Activated naive CD4-positive, alpha-beta T cell treated with anti-CD3 and anti-CD28 coated beads, Interleukin-2, amount 50 U/mL, for 72 hours (primary cell): ENCODE results near the gene SLC24A3. TPM values are rescaled to one million over a fixed set of nuclear protein-coding genes. Genes with fewer than 3 reads are reported as not detected.

Experiments used
- ATAC-seq, 2 donors: fragments of 150-1000 bp; cut with Tn5 transposase; 2 replicates each; pipeline ENCODE4 v1.10.0; 2021; ENCODE audit warnings: mild to moderate bottlenecking in 2 of 2, moderate library complexity in 2 of 2
- DNase-seq, 2 donors: peaks; one replicate each; pipeline ENCODE4 v3.0.0; 2021 to 2022; ENCODE audit warnings: low spot score in 2 of 2
- H3K27ac Mint-ChIP-seq, 2 donors: one replicate each; pipeline ENCODE4 v1.8.0; 2022; ENCODE audit warnings: mild to moderate bottlenecking in 2 of 2, mixed read lengths in 2 of 2
- H3K36me3 Mint-ChIP-seq, 2 donors: one replicate each; pipeline ENCODE4 v1.8.0; 2022; ENCODE audit warnings: mixed read lengths in 2 of 2
- H3K9me3 Mint-ChIP-seq, 2 donors: one replicate each; pipeline ENCODE4 v1.8.0; 2022; ENCODE audit warnings: mixed read lengths in 2 of 2
- total RNA-seq, 2 donors: library from RNA; stranded (reverse); gene quantifications; one replicate each; pipeline ENCODE4 v1.2.3, GENCODE V29; 2022

SLC24A3 gene
- total RNA-seq, 2 donors from 2014 or later = not detected

DNA sequence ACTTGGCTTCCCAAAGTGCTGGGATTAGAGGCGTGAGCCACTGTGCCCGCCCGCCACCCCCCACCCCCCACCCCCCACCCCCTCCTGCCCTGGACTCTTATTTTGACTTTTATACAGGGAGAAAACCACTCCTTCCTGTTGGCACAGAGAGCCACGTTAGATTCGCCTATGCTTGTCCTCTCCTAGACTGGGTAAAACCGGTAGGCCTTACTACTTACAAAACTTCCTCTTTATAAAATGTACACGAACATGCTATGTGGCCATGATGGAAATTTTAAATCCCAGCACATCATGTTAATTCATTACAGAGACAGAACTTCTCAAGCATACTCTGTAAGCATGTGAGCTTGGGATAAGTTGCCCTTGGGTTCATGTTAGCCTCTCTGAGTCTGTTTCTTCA, 124.2 kb downstream of the SLC24A3 start:
- ATAC-seq = no peak
- H3K36me3 Mint-ChIP-seq = peaks cover 0 to 5% of the 10 kb centered on the region in 2 donors

DNA sequence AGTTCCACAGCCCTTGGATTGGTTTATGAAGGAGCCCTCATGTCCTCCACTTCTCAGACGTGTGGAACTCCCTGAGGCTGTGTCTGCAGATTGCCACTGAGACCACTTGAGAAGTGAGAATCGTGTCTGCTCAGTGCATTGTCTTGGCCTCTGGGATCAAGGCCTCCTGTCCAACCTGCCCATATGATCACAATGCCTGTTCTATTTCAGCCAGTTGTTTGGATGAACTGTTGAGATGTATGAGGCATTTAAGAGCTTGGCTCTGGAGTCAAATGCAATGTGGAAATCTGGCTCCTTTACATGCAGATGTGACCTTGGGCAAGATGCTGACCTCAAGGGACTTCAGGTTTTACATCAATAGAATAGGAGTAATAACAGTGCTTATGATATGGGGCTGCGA, 125.9 kb downstream of the SLC24A3 start:
- ATAC-seq (no peak), DNase-seq (no peak)
- Mint-ChIP-seq H3K36me3 (peaks cover 0 to 5% of the 10 kb centered on the region in 2 donors), H3K9me3 (peaks cover 0 to 4% of the 10 kb centered on the region in 2 donors), H3K27ac (no peak overlapping the region)

More for the DNA sequence above, 124.2 kb downstream of the SLC24A3 start:
- H3K27ac Mint-ChIP-seq = no peak overlapping the region
- H3K9me3 Mint-ChIP-seq = peaks cover 0 to 6% of the 10 kb centered on the region in 2 donors
- no peak for DNase-seq

DNA sequence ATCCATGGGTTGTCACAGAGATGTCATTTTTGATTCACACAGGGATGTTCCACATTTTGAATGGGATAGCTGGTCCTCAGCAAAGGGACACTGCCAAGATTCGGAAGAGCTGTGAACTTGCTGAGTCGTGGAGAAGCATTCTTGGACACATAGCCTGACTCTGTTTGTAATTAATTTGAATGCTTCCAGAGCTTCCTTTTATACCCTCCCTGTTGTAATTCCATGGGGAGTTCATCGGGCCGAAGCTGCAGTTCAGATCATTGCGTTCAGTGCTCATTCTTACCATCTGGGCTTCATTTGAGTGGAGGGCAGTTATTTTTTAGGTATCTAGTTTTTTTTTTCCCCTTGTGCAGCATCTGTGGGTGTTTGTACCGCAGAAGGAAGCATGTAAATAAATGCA, 126.5 kb downstream of the SLC24A3 start:
- DNase-seq (no peak), ATAC-seq (no peak)
- Mint-ChIP-seq H3K27ac (no peak overlapping the region), H3K9me3 (peaks cover 0 to 4% of the 10 kb centered on the region in 2 donors), H3K36me3 (peaks cover 0 to 5% of the 10 kb centered on the region in 2 donors)

DNA sequence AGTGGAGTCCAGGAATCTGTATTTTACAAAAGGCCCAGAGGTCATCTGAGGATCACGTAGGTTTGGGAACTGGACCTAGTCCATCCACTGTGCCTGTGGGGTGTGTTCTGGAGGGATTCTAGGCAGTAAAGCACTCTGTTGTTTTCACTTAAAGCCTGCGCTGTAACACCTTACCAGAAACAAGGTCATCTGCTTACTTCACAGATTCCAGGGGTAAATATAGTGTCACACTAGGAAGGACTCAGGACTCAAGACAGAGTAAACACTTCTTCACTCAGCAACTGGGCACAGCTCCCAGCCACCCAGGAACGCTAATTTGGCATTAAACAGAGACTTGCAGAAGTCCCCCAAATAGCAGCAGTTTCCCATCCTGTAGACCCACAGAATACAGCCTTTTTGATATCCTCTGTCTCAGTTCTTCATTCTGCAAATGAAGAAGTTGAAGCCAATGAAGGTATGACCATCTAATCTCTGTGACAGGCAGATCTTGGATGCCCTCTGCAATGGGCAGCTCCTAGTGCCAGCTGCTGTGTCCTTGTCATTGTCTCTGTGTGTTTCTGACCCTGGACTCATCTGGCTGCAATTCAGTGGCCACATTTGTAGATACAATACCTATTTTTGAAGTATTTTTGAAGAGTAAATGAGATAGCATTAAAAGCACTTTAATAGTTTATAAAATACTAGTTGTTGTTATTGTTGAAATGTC, 129.1 kb downstream of the SLC24A3 start:
- ATAC-seq = no peak
- no peak overlapping the region for H3K27ac Mint-ChIP-seq
- peaks cover 0 to 5% of the 10 kb centered on the region in 2 donors for H3K36me3 Mint-ChIP-seq
- no peak for DNase-seq
- peaks cover 0 to 4% of the 10 kb centered on the region in 2 donors for H3K9me3 Mint-ChIP-seq

DNA sequence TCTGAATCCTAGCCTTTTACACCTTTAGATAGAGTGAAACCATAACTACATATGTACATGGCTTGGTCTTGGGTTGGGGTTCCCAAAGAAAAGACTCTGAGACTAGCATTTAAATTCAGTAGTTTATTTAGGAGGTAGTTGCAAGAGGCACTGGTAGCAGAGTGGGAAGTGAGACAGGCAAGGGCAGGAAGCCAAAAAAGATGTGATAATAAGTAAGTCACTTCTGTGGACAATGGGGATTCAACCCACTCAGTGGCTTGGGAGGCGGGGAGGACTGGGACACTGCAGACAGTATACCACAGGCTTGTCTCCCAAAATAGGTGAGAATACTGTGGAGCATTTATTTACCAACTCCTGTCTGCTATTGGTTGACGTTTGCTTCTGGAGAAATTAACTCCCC, 131.9 kb downstream of the SLC24A3 start:
- Mint-ChIP-seq H3K36me3 (no peaks in the 10 kb centered on the region), H3K9me3 (no peaks in the 10 kb centered on the region), H3K27ac (no peak overlapping the region)
- ATAC-seq (no peak), DNase-seq (no peak)

DNA sequence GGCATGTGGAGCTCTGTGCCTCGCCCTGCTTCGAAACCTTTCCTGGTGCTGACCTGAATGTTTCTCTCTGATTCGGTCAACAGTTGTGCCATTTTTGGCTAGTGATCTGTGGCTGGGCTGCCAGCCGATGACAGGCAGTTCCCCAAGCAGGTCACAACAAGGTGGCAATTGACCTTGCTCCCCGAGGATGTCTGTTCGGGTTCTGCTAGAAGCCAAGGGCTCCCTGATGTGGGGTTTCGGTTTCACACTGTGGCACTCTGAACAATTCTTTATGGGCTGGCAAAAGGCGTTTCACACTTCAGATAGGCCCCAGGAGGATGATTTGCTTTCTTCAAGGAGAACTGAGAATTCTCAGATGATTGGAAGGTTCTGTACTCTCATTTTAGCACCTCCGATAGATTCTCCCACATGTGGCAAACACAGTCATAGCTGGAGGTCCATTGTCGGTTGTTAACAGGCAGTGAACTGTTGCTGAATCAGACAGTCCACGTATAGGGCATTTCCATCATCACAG, 135.6 kb downstream of the SLC24A3 start:
- no peak overlapping the region for H3K27ac Mint-ChIP-seq
- no peak for ATAC-seq
- H3K36me3 Mint-ChIP-seq = no peaks in the 10 kb centered on the region
- no peak for DNase-seq
- peaks cover 0 to 3% of the 10 kb centered on the region in 2 donors for H3K9me3 Mint-ChIP-seq

DNA sequence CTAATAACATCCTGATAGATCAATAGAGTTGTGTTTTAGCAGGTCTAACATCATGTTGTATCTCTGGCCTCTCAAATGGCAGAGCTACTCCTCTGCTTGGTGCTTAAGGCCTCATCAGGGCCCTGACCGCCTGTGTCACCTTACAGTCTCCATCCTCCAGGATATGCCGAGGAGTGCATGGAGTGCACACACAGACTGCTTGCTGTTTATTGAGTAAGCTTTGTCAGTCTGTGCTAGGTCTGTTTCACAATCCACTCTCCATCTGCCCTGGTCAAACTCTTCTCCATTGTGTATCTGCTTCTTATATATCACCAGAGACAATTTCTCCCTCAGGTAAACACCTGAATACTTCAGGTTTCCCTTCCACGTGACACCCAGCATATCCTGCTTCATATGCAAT, 136.1 kb downstream of the SLC24A3 start:
- DNase-seq = no peak
- Mint-ChIP-seq H3K36me3 (no peaks in the 10 kb centered on the region), H3K27ac (no peak overlapping the region), H3K9me3 (peaks cover 0 to 3% of the 10 kb centered on the region in 2 donors)
- ATAC-seq = no peak

DNA sequence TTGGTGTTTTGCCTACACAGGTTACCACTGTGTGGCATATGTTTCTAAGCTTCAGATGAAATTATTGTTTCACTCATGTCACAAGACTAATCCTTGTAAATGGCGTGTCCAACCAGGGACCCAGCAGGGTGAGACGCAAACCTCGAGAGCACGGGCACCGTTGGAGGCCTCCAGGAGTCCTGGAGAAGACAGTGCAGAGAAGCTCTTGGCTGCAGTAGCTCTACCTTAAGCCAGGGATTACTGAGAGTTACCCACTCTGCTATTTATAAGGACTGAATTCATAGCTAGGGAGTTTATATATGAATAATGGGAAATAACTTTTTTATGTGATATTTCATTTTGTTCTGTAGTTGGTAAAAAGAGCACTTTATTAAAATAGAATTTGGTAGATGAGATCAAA, 137.4 kb downstream of the SLC24A3 start:
- H3K9me3 Mint-ChIP-seq = peaks cover 0 to 3% of the 10 kb centered on the region in 2 donors
- DNase-seq (no peak), ATAC-seq (no peak)
- no peak overlapping the region for H3K27ac Mint-ChIP-seq
- no peaks in the 10 kb centered on the region for H3K36me3 Mint-ChIP-seq

DNA sequence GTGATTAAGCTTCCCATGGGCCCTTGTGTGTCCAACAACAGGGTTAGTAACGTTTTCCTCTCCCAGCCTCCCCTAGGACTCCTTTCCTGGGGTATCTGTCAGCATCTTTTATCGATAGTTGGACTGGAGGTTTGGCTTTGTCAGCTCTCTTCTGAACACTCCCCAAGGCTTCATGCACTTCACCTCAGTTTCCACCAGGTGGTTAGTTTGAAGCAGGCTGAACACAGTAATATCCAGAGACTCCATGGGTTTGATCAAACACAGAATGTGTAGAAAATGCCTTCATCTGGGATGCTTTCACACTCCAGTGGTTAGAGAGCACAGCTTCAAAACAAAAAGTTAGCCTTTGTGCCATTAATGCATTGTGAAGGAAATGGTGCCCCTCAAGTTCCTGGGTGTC, 139.1 kb downstream of the SLC24A3 start:
- Mint-ChIP-seq H3K36me3 (no peaks in the 10 kb centered on the region), H3K27ac (no peak overlapping the region), H3K9me3 (peaks cover 0 to 3% of the 10 kb centered on the region in 2 donors)
- no peak for DNase-seq
- ATAC-seq = no peak

DNA sequence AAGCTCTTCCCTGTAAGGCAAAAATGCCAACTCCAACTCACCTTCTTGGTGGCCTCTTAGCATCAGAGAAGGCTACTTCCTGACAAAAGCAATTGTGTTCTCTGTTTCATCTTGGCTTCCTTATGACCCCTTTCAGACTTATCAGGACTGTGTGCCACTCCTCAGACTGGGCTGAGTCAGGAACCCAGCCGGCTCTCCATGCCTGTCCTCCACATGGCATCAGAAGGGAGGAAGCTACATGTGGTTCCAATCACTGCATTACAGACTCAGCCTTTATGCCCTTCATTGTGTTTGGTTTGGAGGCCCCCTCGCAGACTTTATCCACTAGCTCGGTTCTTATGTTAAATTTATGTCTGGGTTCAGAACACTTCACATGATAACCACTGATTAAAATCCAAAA, 142.5 kb downstream of the SLC24A3 start:
- DNase-seq = no peak
- H3K36me3 Mint-ChIP-seq = no peaks in the 10 kb centered on the region
- no peak overlapping the region for H3K27ac Mint-ChIP-seq
- ATAC-seq = no peak
- peaks cover 0 to 7% of the 10 kb centered on the region in 2 donors for H3K9me3 Mint-ChIP-seq

DNA sequence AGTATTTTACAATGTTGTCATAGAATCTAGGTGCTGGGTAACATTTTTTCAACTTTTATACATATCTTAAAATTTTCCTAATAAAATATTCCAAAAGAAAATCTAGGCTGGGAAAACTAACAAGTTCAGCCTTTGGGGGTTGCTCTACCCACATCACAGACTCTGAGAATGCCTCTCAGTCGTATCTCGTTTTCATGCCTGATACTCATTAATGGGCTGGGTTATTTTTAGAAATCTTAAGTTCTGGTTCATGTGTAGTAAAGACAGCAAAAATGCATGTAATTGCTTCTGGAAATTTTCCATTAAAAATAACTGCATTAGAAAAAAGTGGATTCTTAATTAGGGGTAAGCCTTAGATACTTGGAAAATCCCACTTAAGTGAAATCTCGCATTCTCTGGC, 149.3 kb downstream of the SLC24A3 start:
- Mint-ChIP-seq H3K36me3 (no peaks in the 10 kb centered on the region), H3K27ac (no peak overlapping the region), H3K9me3 (peaks cover 0 to 4% of the 10 kb centered on the region in 2 donors)
- no peak for ATAC-seq
- DNase-seq = no peak

DNA sequence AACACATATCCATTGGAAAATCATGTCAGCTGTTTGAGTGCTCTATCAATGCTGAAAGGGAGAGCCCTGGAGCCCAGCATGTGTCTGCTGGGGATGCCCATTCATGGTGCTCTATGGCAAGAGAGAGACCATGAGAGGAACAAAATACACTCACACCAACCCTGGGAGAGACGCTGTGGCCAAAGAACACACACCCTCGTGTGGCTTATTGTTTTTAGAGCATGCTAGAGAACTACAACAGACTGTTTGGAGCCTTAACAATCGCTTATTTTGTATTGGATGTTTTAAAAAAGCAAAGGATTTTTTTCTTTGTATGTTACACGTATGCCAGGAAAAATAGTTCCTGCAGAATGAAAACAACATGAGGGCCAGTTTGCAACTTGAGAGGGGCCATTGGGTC, 151.0 kb downstream of the SLC24A3 start:
- no peak overlapping the region for H3K27ac Mint-ChIP-seq
- no peak for DNase-seq
- no peaks in the 10 kb centered on the region for H3K36me3 Mint-ChIP-seq
- no peak for ATAC-seq
- H3K9me3 Mint-ChIP-seq = peaks cover under 1 to 6% of the 10 kb centered on the region in 2 donors

DNA sequence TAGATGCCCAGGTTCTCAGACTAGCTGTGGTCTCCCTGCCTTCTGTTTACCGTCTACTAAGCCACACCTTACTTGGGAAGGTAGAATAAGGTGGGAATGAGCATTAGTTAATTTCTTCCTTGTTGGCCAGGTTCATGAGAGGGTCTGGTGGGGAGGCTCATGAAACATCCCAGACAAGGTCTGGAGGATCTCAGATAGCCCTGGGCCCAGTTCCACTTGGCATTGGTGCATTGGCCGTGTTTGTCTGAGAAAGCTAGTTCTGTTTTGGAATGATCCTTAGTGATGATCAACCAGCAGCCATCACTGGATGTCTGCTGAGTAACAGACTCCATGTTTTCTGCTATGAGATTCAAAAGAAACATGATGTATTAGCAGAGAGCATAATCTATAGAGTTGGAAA, 155.1 kb downstream of the SLC24A3 start:
- no peak overlapping the region for H3K27ac Mint-ChIP-seq
- ATAC-seq = no peak
- no peak for DNase-seq
- peaks cover 3 to 6% of the 10 kb centered on the region in 2 donors for H3K9me3 Mint-ChIP-seq
- no peaks in the 10 kb centered on the region for H3K36me3 Mint-ChIP-seq

DNA sequence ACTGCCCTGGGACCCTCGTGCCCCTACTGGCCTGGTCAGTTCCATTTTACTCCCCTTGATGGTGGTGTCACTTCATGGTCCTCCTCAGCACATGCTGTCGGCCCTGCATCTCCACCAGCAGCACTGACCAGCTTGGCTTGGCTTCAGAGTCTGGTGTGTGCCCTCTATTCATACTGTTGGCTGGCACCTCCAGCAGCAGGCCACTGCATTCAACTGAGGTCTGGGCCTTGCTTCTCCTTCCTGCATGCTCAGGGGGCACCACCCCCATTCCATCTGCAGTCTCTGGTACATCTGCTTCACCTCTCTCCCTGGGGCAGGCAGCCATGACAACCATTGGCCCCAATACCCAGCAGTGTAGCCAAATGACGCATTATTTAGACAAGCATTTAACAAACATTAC, 155.9 kb downstream of the SLC24A3 start:
- Mint-ChIP-seq H3K27ac (no peak overlapping the region), H3K9me3 (peaks cover 3 to 6% of the 10 kb centered on the region in 2 donors), H3K36me3 (no peaks in the 10 kb centered on the region)
- ATAC-seq (no peak), DNase-seq (no peak)

DNA sequence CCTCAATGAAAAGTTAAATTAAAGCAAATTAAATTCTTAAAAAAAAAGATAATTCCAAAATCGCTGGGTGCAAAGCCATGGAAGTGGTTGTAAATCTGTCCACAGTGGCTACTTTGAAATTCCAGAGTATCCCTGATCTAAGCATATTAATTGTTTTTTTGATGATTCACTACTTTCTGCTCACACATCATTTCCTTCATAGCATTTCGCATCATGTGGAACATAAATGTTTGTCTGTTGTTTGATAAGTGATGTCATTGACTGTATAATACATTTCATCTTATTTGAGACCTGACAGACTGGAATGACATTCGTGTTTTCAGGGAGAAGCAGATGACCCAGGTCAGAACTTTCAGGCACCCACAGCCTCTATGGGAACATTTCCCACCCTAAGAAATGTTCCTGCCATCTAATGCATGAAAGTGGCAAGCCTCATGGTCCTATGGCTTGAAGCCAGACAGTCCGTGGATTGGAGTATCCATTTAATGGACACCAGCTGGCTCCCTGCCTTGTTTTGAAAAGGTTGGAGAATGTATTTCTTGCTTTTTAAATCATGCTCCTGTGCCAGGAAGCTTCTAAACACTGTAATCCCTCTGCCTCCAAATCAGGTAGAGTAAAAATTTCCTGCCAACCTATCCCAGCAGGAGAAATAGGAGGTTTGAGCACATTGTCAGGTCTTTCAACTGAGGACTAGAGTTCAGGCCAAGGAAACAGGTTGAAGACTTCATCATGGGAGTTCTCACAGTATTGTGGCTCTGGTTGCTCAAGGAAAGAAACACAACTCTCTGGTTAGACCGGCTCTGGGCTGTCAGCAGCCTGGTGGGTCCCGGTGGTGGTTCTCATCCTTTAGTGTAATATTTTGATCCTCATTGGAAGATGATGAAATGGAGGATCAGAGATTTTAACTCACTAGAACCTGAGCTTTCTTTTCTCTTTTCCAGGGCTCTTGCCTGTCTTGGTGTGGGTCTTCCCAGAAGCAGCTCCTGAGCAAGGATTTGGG, 157.9 kb downstream of the SLC24A3 start:
- no peaks in the 10 kb centered on the region for H3K36me3 Mint-ChIP-seq
- DNase-seq = no peak
- ATAC-seq = no peak
- H3K9me3 Mint-ChIP-seq = peaks cover 3 to 6% of the 10 kb centered on the region in 2 donors
- H3K27ac Mint-ChIP-seq = no peak overlapping the region

DNA sequence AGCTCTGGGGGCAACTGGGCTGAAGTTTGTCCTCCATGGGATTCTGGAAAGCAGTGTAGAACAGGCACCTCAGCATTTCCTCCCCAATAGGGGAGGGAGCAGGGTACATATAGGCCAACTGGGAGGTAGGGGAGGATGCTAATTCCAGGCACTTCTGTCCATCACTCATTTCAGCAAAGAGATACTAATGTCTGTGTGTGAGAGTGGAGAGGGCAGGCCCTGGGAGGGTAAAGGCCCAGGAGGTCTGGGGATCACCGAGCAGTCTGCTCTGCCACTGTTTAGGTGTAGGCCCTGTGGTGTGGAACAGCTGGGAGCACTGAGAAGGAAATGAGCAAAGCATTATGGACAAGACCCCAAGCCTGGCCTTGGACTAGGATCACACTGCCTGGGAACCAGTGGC, 158.7 kb downstream of the SLC24A3 start:
- no peak overlapping the region for H3K27ac Mint-ChIP-seq
- peaks cover 7 to 9% of the 10 kb centered on the region in 2 donors for H3K9me3 Mint-ChIP-seq
- DNase-seq (no peak), ATAC-seq (no peak)
- no peaks in the 10 kb centered on the region for H3K36me3 Mint-ChIP-seq

DNA sequence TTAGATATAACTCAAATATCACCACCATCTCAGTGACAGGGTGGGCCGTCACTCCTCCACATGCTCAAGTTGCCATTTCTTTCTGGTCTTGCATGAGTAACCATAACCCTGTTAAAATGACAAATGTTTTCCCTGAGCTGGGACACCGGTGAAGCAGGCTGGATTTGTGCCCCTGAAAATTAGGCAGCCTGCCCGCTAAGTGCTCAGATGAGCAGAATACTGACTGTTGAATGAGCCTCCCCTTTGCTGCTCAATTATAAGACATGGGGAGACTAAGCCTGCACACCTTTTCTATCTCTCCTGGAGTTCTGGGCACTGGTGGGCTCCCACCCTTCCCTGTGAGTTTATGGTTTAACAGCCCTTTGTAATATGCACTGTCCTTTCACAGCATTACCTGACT, 161.8 kb downstream of the SLC24A3 start:
- no peaks in the 10 kb centered on the region for H3K36me3 Mint-ChIP-seq
- no peak for ATAC-seq
- no peak overlapping the region for H3K27ac Mint-ChIP-seq
- peaks cover 3 to 4% of the 10 kb centered on the region in 2 donors for H3K9me3 Mint-ChIP-seq
- no peak for DNase-seq
